OCI-LY3 (cell line): Measurements from ENCODE around the gene C2CD4D.

Experiments used
- H2AFZ ChIP-seq: fragments of 200-600, 300-600 bp; shearing (Covaris generic); 2 replicates; pipeline ENCODE4 v1.6.0; 2014; ENCODE audit warnings: antibody characterized with exemption, low read depth, low read length
- H3K27ac ChIP-seq: fragments of 200-600, 300-600 bp; sonication (generic); 2 replicates; pipeline ENCODE4 v1.5.1; 2014; ENCODE audit warnings: mild to moderate bottlenecking, low read length, moderate library complexity, mixed read lengths
- H3K27me3 ChIP-seq: fragments of 200-600, 300-600 bp; sonication (generic); 2 replicates; pipeline ENCODE4 v1.6.1; 2014; ENCODE audit warnings: low read depth, low read length, mixed read lengths
- H3K36me3 ChIP-seq: fragments of 200-600, 300-600 bp; sonication (generic); replicated peaks from 2 replicates; pipeline ENCODE3; 2014; ENCODE audit warnings: low read depth, low read length, mixed read lengths
- H3K4me1 ChIP-seq: fragments of 300-600, 200-600 bp; sonication (generic); 2 replicates; pipeline ENCODE4 v1.6.1; 2014; ENCODE audit warnings: low read length, mixed read lengths
- H3K4me2 ChIP-seq: fragments of 200-600, 300-600 bp; sonication (generic); 2 replicates; pipeline ENCODE4 v1.6.1; 2014; ENCODE audit warnings: low read length, mixed read lengths
- H3K4me3 ChIP-seq: fragments of 300-600, 200-600 bp; sonication (generic); 2 replicates; pipeline ENCODE4 v1.5.1; 2014; ENCODE audit warnings: antibody characterized with exemption, mild to moderate bottlenecking, low read length, moderate library complexity
- H3K79me2 ChIP-seq: fragments of 300-600, 200-600 bp; shearing (Covaris generic); 2 replicates; pipeline ENCODE4 v1.6.1; 2014; ENCODE audit warnings: mild to moderate bottlenecking, low read length, mixed read lengths
- H3K9ac ChIP-seq: fragments of 300-600, 200-600 bp; shearing (Covaris generic); 2 replicates; pipeline ENCODE4 v1.6.0; 2014; ENCODE audit warnings: mild to moderate bottlenecking, low read length, moderate library complexity
- H3K9me3 ChIP-seq: fragments of 200-600, 300-600 bp; shearing (Covaris generic); 2 replicates; pipeline ENCODE4 v1.6.1; 2014; ENCODE audit warnings: low read length, mixed read lengths; ENCODE audit not compliant: insufficient read depth
- H4K20me1 ChIP-seq: fragments of 200-600, 300-600 bp; sonication (generic); 2 replicates; pipeline ENCODE4 v1.6.1; 2016; ENCODE audit warnings: low read length, mixed read lengths; ENCODE audit not compliant: insufficient read depth
- CTCF ChIP-seq: fragments of 200-600, 300-600 bp; sonication (generic); IDR thresholded peaks from 2 replicates; pipeline ENCODE4 v1.5.1; 2014; ENCODE audit warnings: antibody characterized with exemption, low read length, low read depth
- EZH2phosphoT487 ChIP-seq: fragments of 200-600 bp; shearing (Covaris generic); IDR thresholded peaks from 2 replicates; pipeline ENCODE4 v1.6.1; 2018; ENCODE audit warnings: antibody characterized with exemption, mixed run types, low read depth

Gene C2CD4D

DNA sequence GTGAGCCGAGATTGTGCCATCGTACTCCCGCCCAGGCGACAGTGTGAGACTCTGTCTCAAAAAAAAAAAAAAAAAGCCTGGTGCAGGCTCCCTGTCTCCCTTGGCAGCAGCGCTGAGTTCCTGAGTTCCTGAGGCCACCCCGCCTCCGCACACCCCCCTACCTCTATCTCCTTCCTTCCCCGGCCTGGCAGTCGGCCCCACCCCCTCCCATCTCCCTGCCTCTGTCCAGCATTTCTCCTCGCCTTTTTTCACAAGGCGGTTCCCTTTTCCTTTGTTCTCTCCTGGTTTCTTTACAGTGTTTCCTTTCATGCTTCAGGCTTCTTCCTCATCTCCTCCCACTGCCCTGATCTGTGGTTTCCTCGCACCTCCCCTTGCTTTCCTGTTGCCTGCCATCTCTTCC, 10.7 kb downstream of the C2CD4D start:
- Histone ChIP-seq H4K20me1 (no peaks in the 10 kb centered on the region), H2AFZ (no peak overlapping the region), H3K36me3 (no peaks in the 10 kb centered on the region), H3K4me1 (peaks cover 11% of the 10 kb centered on the region), H3K27me3 (no peaks in the 10 kb centered on the region), H3K27ac (no peak overlapping the region), H3K9ac (no peak overlapping the region), H3K4me2 (no peak overlapping the region), H3K4me3 (no peak overlapping the region), H3K79me2 (no peaks in the 10 kb centered on the region), H3K9me3 (no peaks in the 10 kb centered on the region)
- no peak for TF ChIP-seq EZH2phosphoT487
- TF ChIP-seq CTCF, result no peak

- TF ChIP-seq CTCF, result no peak
- TF ChIP-seq EZH2phosphoT487, result no peak
- Histone ChIP-seq H3K4me2 (no peak overlapping the region), H3K9ac (no peak overlapping the region), H3K27ac (no peak overlapping the region), H2AFZ (no peak overlapping the region), H3K9me3 (no peaks in the 10 kb centered on the region), H3K79me2 (no peaks in the 10 kb centered on the region), H3K27me3 (no peaks in the 10 kb centered on the region), H3K36me3 (no peaks in the 10 kb centered on the region), H4K20me1 (no peaks in the 10 kb centered on the region), H3K4me3 (no peak overlapping the region), H3K4me1 (peaks cover 11% of the 10 kb centered on the region)
These were observed 11.8 kb downstream of the C2CD4D start for GRCh38 chr1:151827853-151828252.

DNA sequence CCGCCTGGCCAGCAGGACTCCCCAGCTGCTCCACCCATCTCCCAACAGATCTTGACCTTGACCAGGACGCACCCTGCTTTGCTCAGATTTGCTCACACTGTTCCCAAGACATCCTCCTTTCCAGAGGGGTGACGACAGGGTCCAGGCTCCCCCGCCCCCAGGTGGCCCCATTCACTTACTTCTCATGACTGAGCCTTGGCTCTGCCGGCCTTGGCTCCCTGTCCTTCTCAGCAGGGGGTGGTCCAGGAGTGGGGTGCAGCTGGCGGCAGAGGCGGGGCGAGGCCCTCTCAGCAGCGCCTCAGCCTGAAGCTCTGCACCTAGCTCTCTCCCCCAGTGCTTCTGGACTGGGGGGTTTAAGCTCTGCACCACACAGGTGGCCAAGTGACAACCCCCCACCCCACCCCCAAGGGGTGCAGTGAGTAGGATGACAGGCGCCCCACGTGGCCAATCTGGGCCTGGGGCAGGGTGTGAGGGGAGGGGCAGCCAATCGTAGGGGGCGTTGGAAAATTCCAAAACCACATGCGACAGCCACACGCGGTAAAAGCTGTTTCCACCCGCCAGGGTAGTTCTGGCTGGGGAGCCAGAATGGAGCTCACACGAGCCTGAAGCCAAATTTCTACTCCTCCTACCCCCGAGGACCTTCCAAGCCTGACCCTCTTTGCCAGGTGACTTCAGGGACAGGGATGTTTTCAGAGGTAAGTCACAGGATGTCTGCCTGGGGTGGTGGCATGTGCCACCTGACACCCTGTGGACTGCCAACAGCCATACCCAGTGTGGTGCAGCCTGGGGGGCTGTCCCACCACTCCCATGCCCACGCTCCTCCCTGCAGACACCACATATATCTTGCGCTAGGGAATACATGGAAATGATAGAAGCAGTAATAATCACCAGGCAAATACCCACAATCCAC, 13.6 kb downstream of the C2CD4D start:
- H3K9me3 ChIP-seq, result no peaks in the 10 kb centered on the region
- no peak overlapping the region for H3K9ac ChIP-seq
- no peak overlapping the region for H3K4me3 ChIP-seq
- no peak overlapping the region for H3K27ac ChIP-seq
- H4K20me1 ChIP-seq, result no peaks in the 10 kb centered on the region
- no peaks in the 10 kb centered on the region for H3K36me3 ChIP-seq
- no peaks in the 10 kb centered on the region for H3K27me3 ChIP-seq
- H3K4me2 ChIP-seq, result no peak overlapping the region
- peaks cover 26% of the 10 kb centered on the region for H3K4me1 ChIP-seq
- no peak overlapping the region for H2AFZ ChIP-seq
- no peak for TF ChIP-seq CTCF
- no peak for TF ChIP-seq EZH2phosphoT487
- no peaks in the 10 kb centered on the region for H3K79me2 ChIP-seq

DNA sequence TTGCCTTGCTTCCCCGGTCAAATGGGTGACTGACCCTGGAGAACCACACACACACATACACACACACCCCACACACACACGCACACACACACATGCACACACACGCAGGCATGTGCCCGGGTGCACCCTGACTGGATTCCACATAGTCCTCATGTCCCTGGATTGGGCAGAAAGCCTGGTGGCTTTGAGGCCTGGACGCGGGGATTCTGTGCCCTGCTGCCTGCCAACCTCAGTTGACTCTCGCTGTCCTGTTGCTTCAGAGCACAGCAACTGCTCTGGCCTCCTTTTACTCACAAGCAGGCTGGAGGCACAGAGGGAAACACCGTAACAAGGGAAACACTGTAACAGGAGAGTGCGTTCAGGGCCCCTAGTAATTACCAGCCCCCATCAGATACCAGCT, 14.4 kb downstream of the C2CD4D start:
- no peak for TF ChIP-seq EZH2phosphoT487
- TF ChIP-seq CTCF, result no peak
- Histone ChIP-seq H3K4me3 (no peak overlapping the region), H2AFZ (no peak overlapping the region), H3K27me3 (no peaks in the 10 kb centered on the region), H3K79me2 (no peaks in the 10 kb centered on the region), H3K9me3 (no peaks in the 10 kb centered on the region), H3K4me2 (no peak overlapping the region), H3K4me1 (peaks cover 28% of the 10 kb centered on the region), H3K9ac (no peak overlapping the region), H3K36me3 (no peaks in the 10 kb centered on the region), H4K20me1 (no peaks in the 10 kb centered on the region), H3K27ac (no peak overlapping the region)
